T-helper 2 cell treated with Interferon-gamma antibody and Interleukin-4, amounts not matched to agents 100 ng/mL and 5 ng/mL, for 36 hours (primary cell): ENCODE results near the gene TRIM24. TPM values are rescaled to one million over a fixed set of nuclear protein-coding genes. Genes with fewer than 3 reads are reported as not detected.
"Not testable (repeated sequence)": the region's sequence is repeated elsewhere in the genome, so short reads cannot be mapped to it uniquely, and the experiment has no call there.

Experiments used
- intact Hi-C: fragments of 100-400 bp; cut with micrococcal nuclease; formaldehyde crosslinking; loops from one replicate; pipeline ENCODE4 v1.15.1; 2023
- total RNA-seq: library from RNA; stranded (reverse); gene quantifications from 2 replicates; pipeline ENCODE4 v1.2.3, GENCODE V29; 2022

TRIM24 gene
- 23.4 and 23.6 TPM in 2 replicates for total RNA-seq

- intact Hi-C loops = loop anchor here (1.0 to 10.0 kb wide), 8 partner anchors 165 to 880 kb away; partner anchors contain the start of gene UBN2
Measured at GRCh38 chr7:138460176-138460648, at the start of gene TRIM24. Gene TRIM24 (plus strand): TSS chr7:138460259. CDS start chr7:138460549, 290 bp downstream.

- intact Hi-C loops = not testable (repeated sequence)
Measured at GRCh38 chr7:138412077-138412476, 48.0 kb upstream of the TRIM24 start.

GRCh38 chr7:138412921-138413320 is 47.1 kb upstream of the TRIM24 start:
- intact Hi-C loops = not testable (repeated sequence)

GRCh38 chr7:138417078-138417700 is 42.9 kb upstream of the TRIM24 start:
- intact Hi-C loops = no loop called here

- intact Hi-C loops = no loop called here
Measured at GRCh38 chr7:138417764-138418163, 42.3 kb upstream of the TRIM24 start.

- intact Hi-C loops = not testable (repeated sequence)
Measured at GRCh38 chr7:138418403-138418802, 41.7 kb upstream of the TRIM24 start.

GRCh38 chr7:138425026-138425425 is 35.0 kb upstream of the TRIM24 start:
- intact Hi-C loops = no loop called here

GRCh38 chr7:138429577-138430250 is 30.3 kb upstream of the TRIM24 start:
- intact Hi-C loops = no loop called here

GRCh38 chr7:138431517-138431916 is 28.5 kb upstream of the TRIM24 start:
- intact Hi-C loops = no loop called here

- intact Hi-C loops = no loop called here
Measured at GRCh38 chr7:138433583-138434443, 26.2 kb upstream of the TRIM24 start.

GRCh38 chr7:138434597-138435019 is 25.5 kb upstream of the TRIM24 start:
- intact Hi-C loops = no loop called here

GRCh38 chr7:138435231-138435919 is 24.7 kb upstream of the TRIM24 start:
- intact Hi-C loops = no loop called here

- intact Hi-C loops = no loop called here
Measured at GRCh38 chr7:138436388-138436787, 23.7 kb upstream of the TRIM24 start.

GRCh38 chr7:138440460-138440859 is 19.6 kb upstream of the TRIM24 start:
- intact Hi-C loops = no loop called here

GRCh38 chr7:138442822-138443221 is 17.2 kb upstream of the TRIM24 start:
- intact Hi-C loops = no loop called here

GRCh38 chr7:138449580-138449979 is 10.5 kb upstream of the TRIM24 start:
- intact Hi-C loops = loop anchor here (1.0 kb wide), 1 partner anchor 289 kb away; no protein-coding TSS in a partner anchor

GRCh38 chr7:138455609-138456008 is 4.5 kb upstream of the TRIM24 start:
- intact Hi-C loops = no loop called here

- intact Hi-C loops = no loop called here
Measured at GRCh38 chr7:138456220-138456619, 3.8 kb upstream of the TRIM24 start.

GRCh38 chr7:138458576-138459412 is 1.3 kb upstream of the TRIM24 start:
- intact Hi-C loops = loop anchor here (1.0 kb wide), 1 partner anchor 456 kb away; the partner anchor contains the start of gene CREB3L2
